Measurements from ENCODE around the gene ACP1.

DNA sequence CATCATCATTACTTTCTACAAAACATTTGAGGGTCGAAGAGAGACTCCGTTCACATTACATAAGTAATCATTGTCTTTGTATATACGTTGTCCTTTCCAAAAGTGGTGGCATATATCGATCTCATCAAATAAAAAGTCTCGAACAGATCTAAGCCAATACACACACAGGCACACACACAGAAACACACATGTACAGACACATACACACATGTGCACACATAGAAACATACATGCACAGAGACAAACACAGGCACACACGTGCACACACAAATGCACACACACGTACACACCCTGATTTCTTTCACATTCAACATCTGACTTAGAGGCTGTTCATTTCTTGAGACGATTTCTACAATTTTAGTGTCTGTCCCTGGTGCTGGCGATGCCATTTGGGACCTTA, 40.6 kb downstream of the ACP1 start:
- TF ChIP-seq, protein P1, sequence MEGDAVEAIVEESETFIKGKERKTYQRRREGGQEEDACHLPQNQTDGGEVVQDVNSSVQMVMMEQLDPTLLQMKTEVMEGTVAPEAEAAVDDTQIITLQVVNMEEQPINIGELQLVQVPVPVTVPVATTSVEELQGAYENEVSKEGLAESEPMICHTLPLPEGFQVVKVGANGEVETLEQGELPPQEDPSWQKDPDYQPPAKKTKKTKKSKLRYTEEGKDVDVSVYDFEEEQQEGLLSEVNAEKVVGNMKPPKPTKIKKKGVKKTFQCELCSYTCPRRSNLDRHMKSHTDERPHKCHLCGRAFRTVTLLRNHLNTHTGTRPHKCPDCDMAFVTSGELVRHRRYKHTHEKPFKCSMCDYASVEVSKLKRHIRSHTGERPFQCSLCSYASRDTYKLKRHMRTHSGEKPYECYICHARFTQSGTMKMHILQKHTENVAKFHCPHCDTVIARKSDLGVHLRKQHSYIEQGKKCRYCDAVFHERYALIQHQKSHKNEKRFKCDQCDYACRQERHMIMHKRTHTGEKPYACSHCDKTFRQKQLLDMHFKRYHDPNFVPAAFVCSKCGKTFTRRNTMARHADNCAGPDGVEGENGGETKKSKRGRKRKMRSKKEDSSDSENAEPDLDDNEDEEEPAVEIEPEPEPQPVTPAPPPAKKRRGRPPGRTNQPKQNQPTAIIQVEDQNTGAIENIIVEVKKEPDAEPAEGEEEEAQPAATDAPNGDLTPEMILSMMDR (IDR thresholded peaks at IDR 0.05; ENCODE audit: insufficient read depth, low read length, poor library complexity, severe bottlenecking): no peak
- TF ChIP-seq EZH2phosphoT487 (conservative IDR thresholded peaks at IDR 0.05; ENCODE audit: low read length): no peak
